Choroid plexus epithelial cell (primary cell): ENCODE data around the gene ELMO1.
A peak's percentile ranks its signal among the peaks of the same experiment; 100 is the strongest.

Experiments
- DNase-seq: peaks from one replicate; pipeline ENCODE4 v3.0.0-alpha.2; 2010; ENCODE audit warnings: low read depth
- H3K4me3 ChIP-seq: 2 replicates; pipeline ENCODE4 v1.5.1; 2011; ENCODE audit warnings: low read depth, mild to moderate bottlenecking, control low read depth, low read length, moderate library complexity
- CTCF ChIP-seq: conservative IDR thresholded peaks from 2 replicates; pipeline ENCODE4 v1.5.1; 2011; ENCODE audit warnings: low read depth, mild to moderate bottlenecking, control low read depth, inconsistent platforms, low read length, moderate library complexity

Gene ELMO1

GRCh38 chr7:37255327-37255944, 193.2 kb downstream of the ELMO1 start:
- TF ChIP-seq CTCF, result no peak
- DNase-seq, result no peak
- no peak overlapping the region for H3K4me3 ChIP-seq

GRCh38 chr7:37251222-37251621, 197.4 kb downstream of the ELMO1 start:
- DNase-seq, result no peak
- no peak overlapping the region for H3K4me3 ChIP-seq
- TF ChIP-seq CTCF, result no peak

- H3K4me3 ChIP-seq, result no peak overlapping the region
- DNase-seq, result no peak
- no peak for TF ChIP-seq CTCF
These were observed 199.4 kb downstream of the ELMO1 start for GRCh38 chr7:37249240-37249639.

- DNase-seq, result no peak
- no peak overlapping the region for H3K4me3 ChIP-seq
- TF ChIP-seq CTCF, result no peak
These were observed 200.2 kb downstream of the ELMO1 start for GRCh38 chr7:37248396-37248861.

- peak; percentile 61 for DNase-seq
- H3K4me3 ChIP-seq, result no peak overlapping the region
- TF ChIP-seq CTCF, result no peak
These were observed 200.8 kb downstream of the ELMO1 start for GRCh38 chr7:37247861-37248260.

- H3K4me3 ChIP-seq, result no peak overlapping the region
- DNase-seq, result no peak
- TF ChIP-seq CTCF, result no peak
These were observed 203.1 kb downstream of the ELMO1 start for GRCh38 chr7:37245590-37245989.

- no peak for TF ChIP-seq CTCF
- DNase-seq, result no peak
- H3K4me3 ChIP-seq, result no peak overlapping the region
These were observed 211.8 kb downstream of the ELMO1 start for GRCh38 chr7:37236906-37237305.
